Progenitor cell of endocrine pancreas (in vitro differentiated cells): Measurements from ENCODE around the gene PNP. TPM values are rescaled to one million over a fixed set of nuclear protein-coding genes. Genes with fewer than 3 reads are reported as not detected.

Experiments
- DNase-seq: peaks from one replicate; pipeline ENCODE4 v3.0.0; 2021; ENCODE audit warnings: low spot score; ENCODE audit not compliant: unreplicated experiment
- H3K27ac Mint-ChIP-seq: 2 replicates; pipeline ENCODE4 v1.8.0; 2021; ENCODE audit warnings: mild to moderate bottlenecking, moderate library complexity, mixed read lengths
- H3K27me3 Mint-ChIP-seq: 2 replicates; pipeline ENCODE4 v1.8.0; 2021; ENCODE audit warnings: mixed read lengths
- H3K36me3 Mint-ChIP-seq: 2 replicates; pipeline ENCODE4 v1.8.0; 2022; ENCODE audit warnings: mixed read lengths; ENCODE audit not compliant: insufficient read depth
- H3K4me1 Mint-ChIP-seq: 2 replicates; pipeline ENCODE4 v1.8.0; 2021; ENCODE audit warnings: low read depth, mixed read lengths
- H3K4me3 Mint-ChIP-seq: 2 replicates; pipeline ENCODE4 v1.8.0; 2021; ENCODE audit warnings: low read depth, mild to moderate bottlenecking, moderate library complexity, mixed read lengths
- H3K9me3 Mint-ChIP-seq: 2 replicates; pipeline ENCODE4 v1.8.0; 2021; ENCODE audit warnings: low read depth, mixed read lengths
- CTCF ChIP-seq: fragments of 200-600 bp; sonication (generic); IDR thresholded peaks from one replicate; pipeline ENCODE4 v1.5.0; 2021; ENCODE audit warnings: antibody characterized with exemption, mild to moderate bottlenecking; ENCODE audit not compliant: unreplicated experiment
- long read RNA-seq: library from polyadenylated mRNA; unstranded; transcript quantifications from one replicate; pipeline ENCODE4 v2.0.0, GENCODE V29; 2020
- total RNA-seq: library from RNA; stranded (reverse); gene quantifications from 2 replicates; pipeline ENCODE4 v1.2.1, GENCODE V29; 2021

The PNP gene
- total RNA-seq, result 45.9 and 48.9 TPM in 2 replicates
- long read RNA-seq, transcript PNP-201 (6 exons, 1,509 nt), result major isoform, 99 of 117 reads
- long read RNA-seq, transcript PNP-204 (5 exons, 1,635 nt), result minor isoform, 5 of 117 reads
- long read RNA-seq, partial matches to known transcripts, result 2 of 117 reads
- long read RNA-seq, other reads (novel, unspliced or antisense), result 10 of 117 reads

- Mint-ChIP-seq H3K4me3 (peak within 1 kb of the TSS; percentile 94), H3K36me3 (peaks cover 9% of the 10 kb centered on the region), H3K27ac (peak within 1 kb of the TSS; percentile 95), H3K27me3 (no peaks in the 10 kb centered on the region), H3K9me3 (no peaks in the 10 kb centered on the region), H3K4me1 (peaks cover 17% of the 10 kb centered on the region)
- DNase-seq, result peak; percentile 77
- no peak for TF ChIP-seq CTCF
Observed at GRCh38 chr14:20469242-20469889, at the start of gene PNP. TSS of gene PNP (plus strand) at chr14:20469406. CDS start at chr14:20469525, 119 bp downstream.

GRCh38 chr14:20419419-20419818 lies 49.8 kb upstream of the PNP start:
- no peak for DNase-seq
- H3K36me3 Mint-ChIP-seq, result no peaks in the 10 kb centered on the region
- no peaks in the 10 kb centered on the region for H3K9me3 Mint-ChIP-seq
- no peaks in the 10 kb centered on the region for H3K27me3 Mint-ChIP-seq
- H3K4me3 Mint-ChIP-seq, result peak overlapping the region; percentile 40
- H3K4me1 Mint-ChIP-seq, result peaks cover 26% of the 10 kb centered on the region
- H3K27ac Mint-ChIP-seq, result peak overlapping the region; percentile 87
- no peak for TF ChIP-seq CTCF

GRCh38 chr14:20421267-20421666 lies 47.9 kb upstream of the PNP start:
- no peak overlapping the region for H3K27ac Mint-ChIP-seq
- H3K36me3 Mint-ChIP-seq, result no peaks in the 10 kb centered on the region
- no peak for DNase-seq
- H3K4me1 Mint-ChIP-seq, result peaks cover 23% of the 10 kb centered on the region
- H3K27me3 Mint-ChIP-seq, result no peaks in the 10 kb centered on the region
- no peaks in the 10 kb centered on the region for H3K9me3 Mint-ChIP-seq
- TF ChIP-seq CTCF, result no peak
- no peak overlapping the region for H3K4me3 Mint-ChIP-seq

GRCh38 chr14:20422886-20423285 lies 46.3 kb upstream of the PNP start:
- no peak for TF ChIP-seq CTCF
- peaks cover 18% of the 10 kb centered on the region for H3K4me1 Mint-ChIP-seq
- no peak overlapping the region for H3K4me3 Mint-ChIP-seq
- H3K36me3 Mint-ChIP-seq, result no peaks in the 10 kb centered on the region
- no peaks in the 10 kb centered on the region for H3K27me3 Mint-ChIP-seq
- no peak for DNase-seq
- no peak overlapping the region for H3K27ac Mint-ChIP-seq
- no peaks in the 10 kb centered on the region for H3K9me3 Mint-ChIP-seq

DNA sequence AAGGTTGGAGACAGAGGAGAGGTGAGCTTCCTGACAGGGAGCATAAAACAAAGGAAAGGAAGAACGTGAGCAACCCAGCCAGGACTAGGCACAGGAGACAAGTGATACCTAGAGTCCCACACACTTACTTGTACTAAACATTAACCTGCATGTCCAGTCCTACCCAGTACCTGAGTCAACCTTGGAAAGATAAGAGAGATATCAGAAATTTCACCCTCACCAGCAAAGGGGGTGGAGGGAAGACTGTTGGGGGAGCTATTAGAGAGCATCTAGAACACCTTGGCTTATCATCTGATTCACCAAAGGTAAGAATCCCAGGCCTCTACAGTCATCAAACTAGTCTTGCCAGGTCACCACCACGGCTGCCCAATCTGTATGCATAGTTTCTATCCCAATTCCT lies 44.4 kb upstream of the PNP start:
- Mint-ChIP-seq H3K27ac (no peak overlapping the region), H3K9me3 (no peaks in the 10 kb centered on the region)
- no peak for TF ChIP-seq CTCF

More for the DNA sequence above, 44.4 kb upstream of the PNP start:
- DNase-seq, result no peak
- Mint-ChIP-seq H3K36me3 (no peaks in the 10 kb centered on the region), H3K4me1 (peaks cover 3% of the 10 kb centered on the region), H3K27me3 (no peaks in the 10 kb centered on the region), H3K4me3 (no peak overlapping the region)
